SK-N-SH (cell line): ENCODE measurements around the gene C6orf136. TPM values are rescaled to one million over a fixed set of nuclear protein-coding genes. Genes with fewer than 3 reads are reported as not detected.

ENCODE experiments used
- CTCF ChIA-PET: fragments of 300-600, 350-600 bp; formaldehyde crosslinking; extraction: SDS; loops from one replicate; lab custom pipeline; 2021; lab: Yijun Ruan, JAX
- POLR2A ChIA-PET: fragments of 350-600 bp; sonication (Branson Sonifier 250); formaldehyde crosslinking; extraction: SDS; loops from one replicate; lab custom pipeline; 2020; ENCODE audit warnings: antibody characterized with exemption, inconsistent platforms; lab: Yijun Ruan, JAX
- DNase-seq: peaks from one replicate; pipeline ENCODE4 v3.0.0; 2012
- H2AFZ ChIP-seq: fragments of 200-600 bp; sonication (generic); 2 replicates; pipeline ENCODE4 v1.8.1; 2016; ENCODE audit warnings: antibody characterized with exemption, mild to moderate bottlenecking, low read depth
- H3F3A ChIP-seq: fragments of 200-600 bp; sonication (generic); replicated peaks from 2 replicates; pipeline ENCODE3; 2016; ENCODE audit warnings: antibody characterized with exemption, mild to moderate bottlenecking; ENCODE audit not compliant: insufficient read depth
- H3K27ac ChIP-seq, 2 experiments: fragments of 200-500 bp in 1 of 2; fragments of 200-600 bp in 1 of 2; sonication (Bioruptor generic) in 1 of 2; sonication (generic), shearing (Covaris generic) in 1 of 2; 2 replicates each; pipeline versions ENCODE4 v1.5.1 to v1.6.1; 2014 to 2016; ENCODE audit warnings: low read depth in 2 of 2, inconsistent platforms in 1 of 2, low read length in 1 of 2, mild to moderate bottlenecking in 1 of 2, mixed read lengths in 1 of 2
- H3K27me3 ChIP-seq: fragments of 200-600 bp; sonication (generic), shearing (Covaris generic); 2 replicates; pipeline ENCODE4 v1.6.1; 2016; ENCODE audit warnings: mixed run types; ENCODE audit not compliant: insufficient read depth
- H3K36me3 ChIP-seq, 2 experiments: fragments of 200-500 bp in 1 of 2; fragments of 200-600 bp in 1 of 2; sonication (Bioruptor generic) in 1 of 2; sonication (generic) in 1 of 2; replicated peaks in 1 of 2; 2 replicates each; pipeline versions ENCODE3 to v1.5.1; 2014 to 2016; ENCODE audit warnings: low read length in 1 of 2, mild to moderate bottlenecking in 1 of 2; ENCODE audit not compliant: insufficient read depth in 2 of 2, control insufficient read depth in 1 of 2
- H3K4me1 ChIP-seq, 2 experiments: fragments of 200-500 bp in 1 of 2; fragments of 200-600 bp in 1 of 2; sonication (Bioruptor generic) in 1 of 2; sonication (generic), shearing (Covaris generic) in 1 of 2; 2 replicates each; pipeline versions ENCODE4 v1.5.1 to v1.6.1; 2014 to 2016; ENCODE audit warnings: low read depth in 1 of 2, low read length in 1 of 2, mixed run types in 1 of 2; ENCODE audit not compliant: insufficient read depth in 2 of 2, control insufficient read depth in 1 of 2
- H3K4me2 ChIP-seq: fragments of 200-600 bp; sonication (generic), shearing (Covaris generic); 2 replicates; pipeline ENCODE4 v1.6.1; 2017; ENCODE audit warnings: mixed run types
- H3K4me3 ChIP-seq, 2 experiments: fragments of 200-500 bp in 1 of 2; fragments of 200-600 bp in 1 of 2; sonication (Bioruptor generic) in 1 of 2; sonication (generic), shearing (Covaris generic) in 1 of 2; 2 replicates each; pipeline versions ENCODE4 v1.5.1 to v1.8.1; 2014 to 2016; ENCODE audit warnings: low read depth in 2 of 2, inconsistent platforms in 1 of 2, low read length in 1 of 2, mild to moderate bottlenecking in 1 of 2, mixed read lengths in 1 of 2, moderate library complexity in 1 of 2
- H3K79me2 ChIP-seq: fragments of 200-600 bp; sonication (generic); 2 replicates; pipeline ENCODE4 v1.8.1; 2017; ENCODE audit warnings: mild to moderate bottlenecking; ENCODE audit not compliant: insufficient read depth
- H3K9ac ChIP-seq: fragments of 200-600 bp; sonication (generic); 2 replicates; pipeline ENCODE4 v1.6.1; 2017; ENCODE audit warnings: mixed run types
- H3K9me2 ChIP-seq: fragments of 200-600 bp; sonication (generic); 2 replicates; pipeline ENCODE4 v1.6.1; 2017; ENCODE audit warnings: mixed run types
- H3K9me3 ChIP-seq: fragments of 200-600 bp; sonication (generic); 2 replicates; pipeline ENCODE4 v1.6.1; 2017; ENCODE audit warnings: mixed run types, mild to moderate bottlenecking, moderate library complexity
- H4K20me1 ChIP-seq: fragments of 200-600 bp; sonication (generic); 2 replicates; pipeline ENCODE4 v1.6.1; 2017; ENCODE audit warnings: mild to moderate bottlenecking, mixed run types; ENCODE audit not compliant: insufficient read depth
- CHD2 ChIP-seq: fragments of 150-350 bp; IDR thresholded peaks from 2 replicates; pipeline ENCODE4 v1.6.1; 2018; ENCODE audit warnings: low read length; ENCODE audit not compliant: partially characterized antibody
- EP300 ChIP-seq, 2 experiments: IDR thresholded peaks; 2 replicates each; pipeline versions ENCODE4 v1.4.0 to v1.6.1; 2012; ENCODE audit warnings: borderline replicate concordance in 1 of 2, low read depth in 1 of 2, low read length in 1 of 2
- FOXJ3 ChIP-seq: sonication (generic); formaldehyde crosslinking; IDR thresholded peaks from 2 replicates; pipeline ENCODE4 v1.5.1; 2020; ENCODE audit warnings: mild to moderate bottlenecking, missing genetic modification reagents
- FOXM1 ChIP-seq: IDR thresholded peaks from 2 replicates; pipeline ENCODE4 v1.4.0; 2012; ENCODE audit warnings: low read depth, mild to moderate bottlenecking
- JUND ChIP-seq: IDR thresholded peaks from 2 replicates; pipeline ENCODE4 v1.4.0; 2012
- MAX ChIP-seq: IDR thresholded peaks from 2 replicates; pipeline ENCODE4 v1.4.0; 2012; ENCODE audit warnings: low read depth
- MXI1 ChIP-seq: IDR thresholded peaks from 2 replicates; pipeline ENCODE4 v1.6.1; 2012; ENCODE audit warnings: mild to moderate bottlenecking, low read depth, low read length, improper control_type of control experiment
- PBX3 ChIP-seq: IDR thresholded peaks from 2 replicates; pipeline ENCODE4; 2012
- RAD21 ChIP-seq: IDR thresholded peaks from 2 replicates; pipeline ENCODE4 v1.6.1; 2012; ENCODE audit warnings: mild to moderate bottlenecking, low read length
- SIN3A ChIP-seq: IDR thresholded peaks from 2 replicates; pipeline ENCODE4 v1.6.1; 2012; ENCODE audit warnings: low read depth, mild to moderate bottlenecking, low read length, moderate library complexity, borderline replicate concordance
- SMC3 ChIP-seq: IDR thresholded peaks from 2 replicates; pipeline ENCODE4 v1.6.1; 2012; ENCODE audit warnings: low read depth, low read length, improper control_type of control experiment
- TCF12 ChIP-seq: IDR thresholded peaks from 2 replicates; pipeline ENCODE4 v1.4.0; 2012
- USF1 ChIP-seq: IDR thresholded peaks from 2 replicates; pipeline ENCODE4 v1.4.0; 2012; ENCODE audit warnings: low read depth, borderline replicate concordance
- whole genome bisulfite sequencing: methylation state at CpG from one replicate; pipeline ENCODE4 v1.1.6; 2017; ENCODE audit warnings: low lambda C conversion rate; 5-methylcytosine and 5-hydroxymethylcytosine counted together
- polyA plus RNA-seq, 3 experiments: library from polyadenylated mRNA; depleted of rRNA; stranded (reverse); fragments of >200 nt; gene quantifications; 2 replicates each; pipeline ENCODE4 v1.2.3, GENCODE V29; 2012

The C6orf136 gene
- polyA plus RNA-seq, 1 of the 3 experiments (the other 2 are of a cell fraction): 14.3 TPM

GRCh38 chr6:30682143-30683117 lies 35.5 kb downstream of the C6orf136 start (continued):
- TF ChIP-seq SMC3 (no peak), SIN3A (peak; percentile 33; the same call in 1 of the 2 replicates), MAX (peak; percentile 62; the same call in 1 of the 2 replicates), FOXJ3 (CRISPR knock-in tag) (no peak), EP300 (IDR thresholded peaks at IDR 0.05; ENCODE audit: borderline replicate concordance in 1 of 2, low read depth in 1 of 2, low read length in 1 of 2) (peak in 1 of 2 experiments; percentile 31; a peak in 1 of 4 replicates), TCF12 (peak; percentile 50; the same call in 1 of the 2 replicates), FOXM1 (no peak), PBX3 (0 out of 2 replicates have a peak, but pooled peaks have one; percentile 27), JUND (peak; percentile 92), USF1 (no peak), MXI1 (peak; percentile 32; the same call in 1 of the 2 replicates), CHD2 (peak; percentile 7)
- TF ChIP-seq, all 33 proteins: peak for 18

- Histone ChIP-seq H3K27me3 (no peaks in the 10 kb centered on the region), H4K20me1 (peaks cover 33% of the 10 kb centered on the region), H3F3A (peaks cover 30% of the 10 kb centered on the region), H3K4me2 (peak overlapping the region; percentile 98), H3K27ac (peak overlapping the region; percentile 93 to 97), H3K9me3 (no peaks in the 10 kb centered on the region), H2AFZ (no peak overlapping the region), H3K79me2 (peaks cover 100% of the 10 kb centered on the region), H3K4me1 (peaks cover 17 to 64% of the 10 kb centered on the region in 2 experiments; a peak in 3 of 4 replicates), H3K4me3 (peak overlapping the region; percentile 74 to 77), H3K9ac (peak overlapping the region; percentile 97), H3K9me2 (no peaks in the 10 kb centered on the region), H3K36me3 (peaks cover 7 to 29% of the 10 kb centered on the region in 2 experiments)
- DNase-seq: no peak
- POLR2A ChIA-PET: interaction anchor here (0.6 to 1.4 kb wide), 4 partner anchors 34 to 218 kb away, joined by 4 read pairs; partner anchors contain the start of gene MDC1
- 8% methylated on average over 7 of the region's 7 CpGs for WGBS
- TF ChIP-seq FOXM1 (no peak), RAD21 (no peak)
- CTCF ChIA-PET: interaction anchor here (1.2 to 29.8 kb wide), 2 partner anchors 11 to 39 kb away, joined by 4 to 838 read pairs; partner anchors contain the start of genes DHX16, FLOT1, MDC1 and TUBB
Measured at GRCh38 chr6:30683183-30683979, 36.4 kb downstream of the C6orf136 start.
